ENCODE results near the gene TIGD6.

DNA sequence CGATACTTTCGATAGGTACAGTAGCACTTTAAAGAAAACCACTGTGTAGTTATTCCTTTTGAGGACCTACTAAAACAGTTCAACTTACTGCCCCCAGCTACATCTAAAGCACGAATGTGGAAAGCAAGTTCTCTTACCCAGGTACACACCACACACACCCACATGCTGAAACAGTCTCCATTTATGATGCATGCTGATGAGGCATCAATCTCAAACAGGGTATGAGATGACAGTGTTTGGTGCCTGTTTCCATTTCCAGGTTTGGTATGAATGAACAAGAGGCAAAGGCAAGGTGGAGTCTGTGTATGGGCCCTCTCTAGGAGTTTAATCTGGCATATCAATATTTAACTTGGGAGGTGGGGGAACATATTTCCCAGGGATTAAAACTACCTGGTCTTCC, 14.0 kb upstream of the TIGD6 start:
- TF ChIP-seq CTCF (IDR thresholded peaks at IDR 0.05; ENCODE audit: low read depth, low read length, poor library complexity, severe bottlenecking): no peak
- TF ChIP-seq EZH2phosphoT487 (IDR thresholded peaks at IDR 0.05; ENCODE audit: borderline replicate concordance, low read length): no peak

Measured in DOHH2 (cell line).